ENCODE results near the gene PHF20.

DNA sequence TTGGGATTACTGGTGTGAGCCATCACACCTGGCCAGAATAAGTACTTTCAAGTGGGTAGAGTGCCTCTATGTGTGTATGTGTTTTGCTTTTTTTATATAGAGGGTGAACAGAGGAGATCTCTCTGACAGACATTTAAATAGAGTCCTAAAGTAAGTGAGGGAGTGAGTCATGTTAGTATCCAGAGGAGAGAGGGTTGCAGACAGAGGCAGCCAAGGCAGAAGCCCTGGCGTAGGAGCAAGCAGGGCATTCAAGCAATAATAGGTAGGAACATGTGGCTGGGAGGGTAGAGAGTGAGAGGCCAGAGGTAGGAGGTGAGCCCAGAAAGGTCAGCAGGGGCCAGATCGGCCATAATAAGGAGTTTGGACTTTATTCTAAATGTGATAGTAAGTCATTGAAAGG, 48.9 kb downstream of the PHF20 start:
- TF ChIP-seq, protein P1, sequence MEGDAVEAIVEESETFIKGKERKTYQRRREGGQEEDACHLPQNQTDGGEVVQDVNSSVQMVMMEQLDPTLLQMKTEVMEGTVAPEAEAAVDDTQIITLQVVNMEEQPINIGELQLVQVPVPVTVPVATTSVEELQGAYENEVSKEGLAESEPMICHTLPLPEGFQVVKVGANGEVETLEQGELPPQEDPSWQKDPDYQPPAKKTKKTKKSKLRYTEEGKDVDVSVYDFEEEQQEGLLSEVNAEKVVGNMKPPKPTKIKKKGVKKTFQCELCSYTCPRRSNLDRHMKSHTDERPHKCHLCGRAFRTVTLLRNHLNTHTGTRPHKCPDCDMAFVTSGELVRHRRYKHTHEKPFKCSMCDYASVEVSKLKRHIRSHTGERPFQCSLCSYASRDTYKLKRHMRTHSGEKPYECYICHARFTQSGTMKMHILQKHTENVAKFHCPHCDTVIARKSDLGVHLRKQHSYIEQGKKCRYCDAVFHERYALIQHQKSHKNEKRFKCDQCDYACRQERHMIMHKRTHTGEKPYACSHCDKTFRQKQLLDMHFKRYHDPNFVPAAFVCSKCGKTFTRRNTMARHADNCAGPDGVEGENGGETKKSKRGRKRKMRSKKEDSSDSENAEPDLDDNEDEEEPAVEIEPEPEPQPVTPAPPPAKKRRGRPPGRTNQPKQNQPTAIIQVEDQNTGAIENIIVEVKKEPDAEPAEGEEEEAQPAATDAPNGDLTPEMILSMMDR (conservative IDR thresholded peaks at IDR 0.05; ENCODE audit: low read depth, low read length): no peak
- TF ChIP-seq EZH2 (IDR thresholded peaks at IDR 0.05; ENCODE audit: low read length, unreplicated experiment): no peak
